Mammary epithelial cell (primary cell): ENCODE measurements around the gene GLT8D1.

ENCODE experiments used
- CTCF ChIP-seq, 2 donors: IDR thresholded peaks in 1 of 2; conservative IDR thresholded peaks in 1 of 2; 2 replicates each; pipeline ENCODE4 v1.5.1; 2011 to 2012; ENCODE audit warnings: inconsistent platforms in 2 of 2, low read length in 2 of 2, mild to moderate bottlenecking in 2 of 2, control low read depth in 1 of 2, low read depth in 1 of 2; ENCODE audit not compliant: insufficient read depth in 1 of 2; ENCODE audit errors: extremely low read depth in 1 of 2
- EZH2 ChIP-seq: IDR thresholded peaks from 2 replicates; pipeline ENCODE4 v1.6.1; 2012; ENCODE audit warnings: low read length, inconsistent platforms, borderline replicate concordance

- TF ChIP-seq CTCF (conservative IDR thresholded peaks at IDR 0.05 in 1 of 2, IDR thresholded peaks at IDR 0.05 in 1 of 2; ENCODE audit: extremely low read depth in 1 of 2, insufficient read depth in 1 of 2, low read depth in 1 of 2, low read length in 2 of 2): no peak
- TF ChIP-seq EZH2: no peak
These were observed 49.7 kb downstream of the GLT8D1 start for GRCh38 chr3:52655895-52656294.
